Measurements from ENCODE around the gene PLEKHA8.

DNA sequence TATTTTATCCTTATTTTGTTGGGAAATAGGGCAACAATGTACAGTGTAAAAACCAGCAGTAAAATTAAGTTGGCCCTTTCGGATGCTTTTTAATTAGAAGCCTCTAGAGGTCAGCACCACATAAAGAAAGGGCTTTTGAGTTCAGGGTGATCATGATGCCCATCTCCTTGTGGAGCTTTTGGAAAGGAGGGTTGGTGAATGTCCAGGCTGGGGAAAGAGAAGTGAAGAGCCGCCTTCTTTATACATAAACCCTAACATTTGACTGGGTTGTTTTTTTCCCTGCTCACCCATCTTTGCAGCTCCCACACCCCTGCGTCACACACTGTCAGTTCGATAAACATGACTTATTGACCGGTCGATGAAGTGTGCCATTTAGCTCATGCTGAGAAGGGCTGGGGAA is 136.4 kb downstream of the PLEKHA8 start:
- TF ChIP-seq GATA3 (IDR thresholded peaks at IDR 0.05; ENCODE audit: low read depth, low read length): no peak
- TF ChIP-seq GATA2 (IDR thresholded peaks at IDR 0.05; ENCODE audit: low read depth, low read length): no peak
